Neural crest cell (in vitro differentiated cells): ENCODE measurements around the gene ABCB11. TPM values are rescaled to one million over a fixed set of nuclear protein-coding genes. Genes with fewer than 3 reads are reported as not detected.

ENCODE experiments used
- DNase-seq: peaks from one replicate; pipeline ENCODE4 v3.0.0; 2021; ENCODE audit warnings: low read depth, mixed read lengths, low spot score
- H3K27ac Mint-ChIP-seq: one replicate; pipeline ENCODE4 v1.8.0; 2021; ENCODE audit warnings: mild to moderate bottlenecking, mixed read lengths; ENCODE audit not compliant: unreplicated experiment
- H3K27me3 Mint-ChIP-seq: 2 replicates; pipeline ENCODE4 v1.8.0; 2021; ENCODE audit warnings: low read depth, mild to moderate bottlenecking, mixed read lengths
- H3K36me3 Mint-ChIP-seq: 2 replicates; pipeline ENCODE4 v1.8.0; 2021; ENCODE audit warnings: low read depth, mild to moderate bottlenecking, mixed read lengths
- H3K4me1 Mint-ChIP-seq: 2 replicates; pipeline ENCODE4 v1.8.0; 2021; ENCODE audit warnings: mixed read lengths
- H3K4me3 Mint-ChIP-seq: one replicate; pipeline ENCODE4 v1.8.0; 2021; ENCODE audit warnings: mild to moderate bottlenecking, mixed read lengths
- H3K9me3 Mint-ChIP-seq: 2 replicates; pipeline ENCODE4 v1.8.0; 2021; ENCODE audit warnings: mixed read lengths
- total RNA-seq: library from RNA; stranded (reverse); gene quantifications from 2 replicates; pipeline ENCODE4 v1.2.1, GENCODE V29; 2021
- TF ChIP-seq, protein P1 (sequence below): fragments of 200-600 bp; sonication (generic); conservative IDR thresholded peaks from 2 replicates; pipeline ENCODE4 v1.5.0; 2021; ENCODE audit warnings: antibody characterized with exemption, mild to moderate bottlenecking

ABCB11 gene
- total RNA-seq, 1 donor from 2014 or later, result 0.07 TPM

DNA sequence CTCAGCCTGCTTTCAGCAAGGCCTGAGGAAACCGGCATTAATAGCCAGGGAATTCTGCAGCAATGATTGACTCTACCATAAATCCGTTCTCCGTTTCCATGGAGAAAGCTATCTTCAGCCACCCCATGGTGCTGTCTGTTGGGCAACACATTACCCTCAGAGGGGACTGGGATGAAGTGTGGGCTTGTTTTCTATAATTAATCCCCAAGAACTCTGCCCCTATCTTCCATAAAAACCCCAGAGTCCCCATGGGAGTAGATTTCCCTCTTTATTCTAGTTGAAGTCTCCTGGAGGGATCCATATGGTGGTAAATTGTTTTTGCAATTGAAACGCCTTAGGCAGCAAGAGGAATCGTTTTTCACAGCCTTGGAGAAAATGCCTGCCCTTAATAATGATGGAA is 120.8 kb downstream of the ABCB11 start:
- no peak for DNase-seq
- Mint-ChIP-seq H3K4me3 (no peak overlapping the region), H3K36me3 (peaks cover 2% of the 10 kb centered on the region), H3K4me1 (peaks cover 16% of the 10 kb centered on the region), H3K9me3 (peaks cover 3% of the 10 kb centered on the region), H3K27me3 (peaks cover 6% of the 10 kb centered on the region), H3K27ac (no peak overlapping the region)
- TF ChIP-seq, protein P1, sequence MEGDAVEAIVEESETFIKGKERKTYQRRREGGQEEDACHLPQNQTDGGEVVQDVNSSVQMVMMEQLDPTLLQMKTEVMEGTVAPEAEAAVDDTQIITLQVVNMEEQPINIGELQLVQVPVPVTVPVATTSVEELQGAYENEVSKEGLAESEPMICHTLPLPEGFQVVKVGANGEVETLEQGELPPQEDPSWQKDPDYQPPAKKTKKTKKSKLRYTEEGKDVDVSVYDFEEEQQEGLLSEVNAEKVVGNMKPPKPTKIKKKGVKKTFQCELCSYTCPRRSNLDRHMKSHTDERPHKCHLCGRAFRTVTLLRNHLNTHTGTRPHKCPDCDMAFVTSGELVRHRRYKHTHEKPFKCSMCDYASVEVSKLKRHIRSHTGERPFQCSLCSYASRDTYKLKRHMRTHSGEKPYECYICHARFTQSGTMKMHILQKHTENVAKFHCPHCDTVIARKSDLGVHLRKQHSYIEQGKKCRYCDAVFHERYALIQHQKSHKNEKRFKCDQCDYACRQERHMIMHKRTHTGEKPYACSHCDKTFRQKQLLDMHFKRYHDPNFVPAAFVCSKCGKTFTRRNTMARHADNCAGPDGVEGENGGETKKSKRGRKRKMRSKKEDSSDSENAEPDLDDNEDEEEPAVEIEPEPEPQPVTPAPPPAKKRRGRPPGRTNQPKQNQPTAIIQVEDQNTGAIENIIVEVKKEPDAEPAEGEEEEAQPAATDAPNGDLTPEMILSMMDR, result no peak

DNA sequence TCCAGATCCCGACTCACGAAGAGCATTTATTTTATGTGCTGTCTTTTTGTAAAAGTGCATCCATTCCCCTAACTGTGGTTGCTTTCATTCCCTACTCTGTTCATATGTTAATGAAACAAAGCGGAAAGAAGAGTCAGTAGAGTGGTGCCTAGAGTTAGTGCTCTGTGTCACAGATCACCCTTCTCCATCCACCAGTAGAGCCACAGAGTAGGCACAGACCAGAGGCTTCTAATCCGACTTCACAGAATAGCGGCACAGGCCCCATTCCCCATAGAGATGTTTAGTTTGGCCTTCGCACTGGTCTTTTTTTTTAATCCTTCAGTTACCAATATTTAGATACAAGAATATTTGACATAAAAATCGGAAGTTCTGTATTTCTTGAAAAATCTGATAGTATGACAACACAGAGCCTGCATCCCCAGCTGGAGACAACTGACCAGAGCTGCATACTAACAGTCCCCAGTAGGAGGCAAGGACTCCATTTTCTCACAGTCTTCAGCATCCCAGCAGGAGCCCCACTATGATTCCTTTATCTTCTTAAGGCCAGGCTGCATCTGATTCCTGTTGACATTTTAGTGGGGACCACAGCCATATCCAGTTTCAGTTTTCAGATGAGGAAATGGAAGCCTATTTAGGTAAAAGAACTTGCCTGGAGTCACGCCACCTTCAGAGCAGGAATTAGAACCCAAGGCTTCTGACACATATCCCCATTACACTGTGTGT is 123.0 kb downstream of the ABCB11 start:
- no peak for DNase-seq
- H3K27ac Mint-ChIP-seq, result no peak overlapping the region
- H3K4me3 Mint-ChIP-seq, result no peak overlapping the region
- peaks cover 7% of the 10 kb centered on the region for H3K4me1 Mint-ChIP-seq
- TF ChIP-seq, protein P1, result no peak
- no peaks in the 10 kb centered on the region for H3K9me3 Mint-ChIP-seq
- peaks cover 6% of the 10 kb centered on the region for H3K27me3 Mint-ChIP-seq
- peaks cover 2% of the 10 kb centered on the region for H3K36me3 Mint-ChIP-seq

DNA sequence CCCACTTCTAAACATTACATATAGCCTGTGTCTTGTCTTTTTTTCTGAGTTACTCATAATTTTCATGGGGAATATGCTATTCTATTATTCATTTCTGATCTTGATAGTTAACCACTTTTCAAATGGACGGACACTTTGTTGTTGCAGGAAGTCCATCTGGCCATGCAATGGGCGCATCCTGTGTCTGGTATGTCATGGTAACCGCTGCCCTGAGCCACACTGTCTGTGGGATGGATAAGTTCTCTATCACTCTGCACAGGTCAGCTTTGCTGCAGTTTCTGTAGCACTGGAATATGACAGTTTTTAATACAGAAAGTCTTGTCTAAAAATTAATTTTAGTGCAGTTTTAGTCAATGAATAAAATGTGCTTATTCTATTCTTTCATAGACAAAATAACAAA is 126.8 kb downstream of the ABCB11 start:
- Mint-ChIP-seq H3K4me3 (no peak overlapping the region), H3K4me1 (peaks cover 7% of the 10 kb centered on the region), H3K27ac (no peak overlapping the region), H3K36me3 (peaks cover 2% of the 10 kb centered on the region), H3K9me3 (no peaks in the 10 kb centered on the region), H3K27me3 (no peaks in the 10 kb centered on the region)
- TF ChIP-seq, protein P1, result no peak
- DNase-seq, result no peak

DNA sequence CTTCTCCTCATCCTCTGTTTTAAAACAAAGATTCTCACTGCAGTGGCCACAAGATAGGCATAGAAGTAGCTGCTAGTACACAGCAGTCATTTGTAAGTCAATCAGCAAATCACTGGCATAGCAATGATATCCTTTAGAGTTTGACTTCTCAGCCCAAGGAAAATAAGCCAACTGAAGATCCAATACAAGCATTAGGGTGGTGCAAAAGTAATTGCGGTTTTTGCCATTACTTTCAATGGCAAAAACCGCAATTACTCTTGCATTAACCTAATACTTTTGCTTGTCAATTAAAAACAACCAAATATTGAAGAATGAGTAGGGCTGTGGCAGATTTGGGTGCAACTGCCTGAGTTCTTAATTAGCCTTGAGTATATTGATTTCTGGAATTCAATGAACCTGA is 127.2 kb downstream of the ABCB11 start:
- Mint-ChIP-seq H3K36me3 (peaks cover 2% of the 10 kb centered on the region), H3K9me3 (no peaks in the 10 kb centered on the region), H3K4me3 (no peak overlapping the region), H3K4me1 (peaks cover 7% of the 10 kb centered on the region), H3K27me3 (no peaks in the 10 kb centered on the region), H3K27ac (no peak overlapping the region)
- TF ChIP-seq, protein P1, result no peak
- no peak for DNase-seq

DNA sequence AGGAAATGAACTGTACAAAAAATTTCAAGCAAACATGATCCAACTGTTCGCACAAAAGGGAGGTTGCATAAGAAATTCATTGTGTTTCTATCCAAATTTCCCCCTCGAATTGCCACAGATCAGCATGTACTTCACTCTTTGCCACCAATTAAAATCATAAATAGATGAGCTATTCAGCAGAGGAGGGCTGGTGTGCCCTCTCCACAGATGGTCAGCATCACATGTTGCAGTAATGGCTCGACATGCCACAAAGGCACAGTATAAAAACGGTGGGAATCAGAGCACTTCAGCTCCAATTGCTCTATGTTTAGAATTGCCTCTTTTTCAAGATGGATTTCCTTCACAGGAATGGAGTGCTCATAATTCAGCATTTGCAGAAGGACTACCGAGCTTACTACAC is 130.1 kb downstream of the ABCB11 start, which contains the start of gene G6PC2:
G6PC2 (plus strand) TSS at position 289 of the 400 bp plus-strand sequence; CDS start at position 330, 41 bp downstream.
- TF ChIP-seq, protein P1, result no peak
- H3K4me3 Mint-ChIP-seq, result no peak within 1 kb of the TSS
- no peaks in the 10 kb centered on the region for H3K9me3 Mint-ChIP-seq
- no peak within 1 kb of the TSS for H3K27ac Mint-ChIP-seq
- no peak for DNase-seq
- H3K27me3 Mint-ChIP-seq, result no peaks in the 10 kb centered on the region
- no peaks in the 10 kb centered on the region for H3K36me3 Mint-ChIP-seq
- H3K4me1 Mint-ChIP-seq, result no peaks in the 10 kb centered on the region
